Loucy (cell line): ENCODE data around the gene ALDH1L1.

ENCODE experiments used
- EZH2phosphoT487 ChIP-seq: fragments of 200-600 bp; IDR thresholded peaks from 2 replicates; pipeline ENCODE4 v1.6.1; 2018; ENCODE audit warnings: antibody characterized with exemption, mild to moderate bottlenecking, moderate library complexity, borderline replicate concordance
- TF ChIP-seq, protein P1 (sequence below): fragments of 200-600 bp; sonication (generic); conservative IDR thresholded peaks from 2 replicates; pipeline ENCODE4 v1.5.1; 2014; ENCODE audit warnings: mild to moderate bottlenecking, antibody characterized with exemption, low read length

DNA sequence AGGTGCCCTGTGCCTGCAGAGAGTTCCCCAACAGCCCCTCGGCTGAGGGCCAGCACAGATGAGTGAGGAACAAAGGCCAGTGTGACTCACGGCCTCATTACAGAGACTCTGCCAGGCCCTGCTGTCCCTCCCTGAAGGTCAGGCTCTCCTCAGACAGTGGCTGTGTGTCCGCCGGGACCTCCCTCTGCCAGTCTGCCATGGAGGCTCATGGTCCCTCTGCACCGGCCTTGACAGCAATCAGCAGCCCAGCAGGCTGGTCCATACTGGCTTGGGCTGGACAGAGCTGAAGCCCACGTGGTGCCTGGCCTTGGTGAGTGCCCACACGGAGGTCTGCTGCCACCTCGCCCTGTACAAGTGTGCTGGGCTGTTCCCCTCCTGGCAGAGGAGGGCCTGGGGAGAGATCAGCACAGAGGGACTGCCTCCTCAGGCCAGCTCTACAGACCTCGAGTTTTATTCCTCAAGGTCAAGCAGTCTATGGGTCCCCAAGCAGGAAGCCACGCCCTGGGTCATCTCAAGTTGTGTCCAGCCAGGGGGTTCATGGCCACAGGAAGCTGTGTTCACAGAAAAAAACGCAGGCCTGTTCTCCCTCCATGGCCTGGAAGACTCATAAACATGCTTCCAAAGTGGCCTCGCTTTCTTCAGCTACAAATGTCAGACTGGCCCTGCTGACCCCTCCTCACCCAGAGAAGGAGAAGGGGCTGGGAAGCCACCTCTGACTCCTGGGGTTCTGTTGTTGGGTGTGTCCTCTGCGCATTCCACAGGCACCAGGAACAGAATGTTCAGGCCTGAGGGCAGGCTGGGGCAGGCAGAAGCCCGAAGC lies 123.5 kb downstream of the ALDH1L1 start:
- TF ChIP-seq, protein P1, sequence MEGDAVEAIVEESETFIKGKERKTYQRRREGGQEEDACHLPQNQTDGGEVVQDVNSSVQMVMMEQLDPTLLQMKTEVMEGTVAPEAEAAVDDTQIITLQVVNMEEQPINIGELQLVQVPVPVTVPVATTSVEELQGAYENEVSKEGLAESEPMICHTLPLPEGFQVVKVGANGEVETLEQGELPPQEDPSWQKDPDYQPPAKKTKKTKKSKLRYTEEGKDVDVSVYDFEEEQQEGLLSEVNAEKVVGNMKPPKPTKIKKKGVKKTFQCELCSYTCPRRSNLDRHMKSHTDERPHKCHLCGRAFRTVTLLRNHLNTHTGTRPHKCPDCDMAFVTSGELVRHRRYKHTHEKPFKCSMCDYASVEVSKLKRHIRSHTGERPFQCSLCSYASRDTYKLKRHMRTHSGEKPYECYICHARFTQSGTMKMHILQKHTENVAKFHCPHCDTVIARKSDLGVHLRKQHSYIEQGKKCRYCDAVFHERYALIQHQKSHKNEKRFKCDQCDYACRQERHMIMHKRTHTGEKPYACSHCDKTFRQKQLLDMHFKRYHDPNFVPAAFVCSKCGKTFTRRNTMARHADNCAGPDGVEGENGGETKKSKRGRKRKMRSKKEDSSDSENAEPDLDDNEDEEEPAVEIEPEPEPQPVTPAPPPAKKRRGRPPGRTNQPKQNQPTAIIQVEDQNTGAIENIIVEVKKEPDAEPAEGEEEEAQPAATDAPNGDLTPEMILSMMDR, result no peak
- TF ChIP-seq EZH2phosphoT487, result no peak
